SKM-1 treated with dmso at 0.1 percent for 144 hours (cell line): ENCODE data around the gene CEACAM19.

Experiments used
- DNase-seq: peaks from one replicate; lab custom pipeline; 2025; ENCODE audit not compliant: unreplicated experiment; lab: John Stamatoyannopoulos, UW

Gene CEACAM19

DNA sequence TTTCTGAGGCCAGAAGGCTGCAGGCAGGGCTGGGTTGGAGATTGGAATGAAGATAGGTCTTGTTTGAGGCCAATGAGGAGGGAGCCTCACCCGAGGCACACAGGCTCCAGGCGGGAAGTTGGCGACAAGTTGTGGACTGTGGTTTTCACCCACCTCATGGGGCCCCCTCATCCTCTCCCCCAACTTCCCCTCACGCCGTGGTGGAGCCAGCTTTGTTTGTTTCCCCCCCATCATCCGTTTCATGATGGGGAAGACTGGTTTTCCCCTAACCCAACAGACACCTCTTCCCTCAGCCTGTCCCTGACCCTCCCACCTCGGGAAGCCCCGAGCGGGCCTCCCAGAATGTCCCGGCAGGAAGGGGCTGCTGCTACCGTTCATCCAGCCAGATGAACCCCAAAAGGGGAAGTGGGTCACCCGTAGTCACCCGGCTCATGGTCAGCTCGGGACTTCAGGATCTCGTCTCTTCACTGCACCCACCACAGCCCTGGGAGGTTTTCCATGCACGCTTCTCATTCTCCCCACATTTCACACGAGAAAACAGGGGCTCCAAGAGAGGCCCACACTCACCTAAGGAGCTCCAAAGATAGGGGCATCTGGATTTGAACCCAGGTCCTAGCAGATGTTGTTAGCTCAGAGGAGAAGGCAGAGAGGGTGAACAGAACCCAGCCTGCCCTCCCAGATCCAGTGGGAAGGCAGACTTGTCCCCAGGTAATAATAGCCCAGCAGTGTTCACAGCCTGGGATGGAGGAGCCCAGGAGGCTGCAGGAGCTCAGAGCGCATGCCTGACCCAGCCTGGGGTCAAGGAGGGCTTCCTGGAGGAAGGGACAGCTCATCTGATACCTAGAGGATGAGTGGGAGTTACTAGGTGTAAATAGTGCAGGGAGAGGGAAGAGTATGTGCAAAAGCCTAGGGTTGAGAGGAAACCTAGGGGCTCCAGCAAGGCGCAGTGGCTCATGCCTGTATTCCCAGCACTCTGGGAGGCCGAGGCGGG, 51.1 kb downstream of the CEACAM19 start:
- peak; percentile 43 for DNase-seq

DNA sequence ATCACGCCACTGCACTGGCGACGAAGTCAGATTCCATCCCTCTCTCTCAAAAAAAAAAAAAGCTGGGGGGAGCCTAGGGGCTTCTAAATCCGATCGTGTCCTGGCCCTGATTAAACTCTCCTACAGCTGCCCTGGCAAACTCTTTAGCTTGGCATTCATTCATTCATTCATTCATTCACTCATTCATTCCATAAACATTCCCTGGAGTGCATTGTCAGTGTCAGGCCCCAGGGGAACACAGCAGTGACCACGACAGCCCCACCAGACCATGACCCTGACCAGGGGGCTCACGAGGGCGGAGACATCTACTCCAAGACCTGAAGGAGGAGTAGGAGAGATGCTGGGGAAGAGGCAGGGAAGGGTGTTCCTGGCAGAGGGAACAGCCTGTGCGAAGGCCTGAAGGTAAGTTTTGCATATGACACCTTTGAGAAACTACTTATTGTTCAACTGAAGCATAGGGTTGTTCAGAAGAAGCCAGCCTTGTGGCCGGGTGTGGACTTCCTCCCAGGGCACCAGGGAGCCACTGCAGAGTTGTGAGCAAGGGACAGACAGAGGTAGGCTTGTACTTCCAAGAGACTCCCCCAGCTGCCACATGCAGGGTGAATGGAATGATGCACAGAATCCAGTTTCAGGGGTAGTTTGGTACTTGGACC, 52.1 kb downstream of the CEACAM19 start:
- DNase-seq = no peak

- DNase-seq = no peak
Measured at GRCh38 chr19:44723952-44724319, 52.7 kb downstream of the CEACAM19 start.

- DNase-seq = no peak
Measured at GRCh38 chr19:44725251-44725650, 54.0 kb downstream of the CEACAM19 start.

- DNase-seq = no peak
Measured at GRCh38 chr19:44725684-44726083, 54.4 kb downstream of the CEACAM19 start.

DNA sequence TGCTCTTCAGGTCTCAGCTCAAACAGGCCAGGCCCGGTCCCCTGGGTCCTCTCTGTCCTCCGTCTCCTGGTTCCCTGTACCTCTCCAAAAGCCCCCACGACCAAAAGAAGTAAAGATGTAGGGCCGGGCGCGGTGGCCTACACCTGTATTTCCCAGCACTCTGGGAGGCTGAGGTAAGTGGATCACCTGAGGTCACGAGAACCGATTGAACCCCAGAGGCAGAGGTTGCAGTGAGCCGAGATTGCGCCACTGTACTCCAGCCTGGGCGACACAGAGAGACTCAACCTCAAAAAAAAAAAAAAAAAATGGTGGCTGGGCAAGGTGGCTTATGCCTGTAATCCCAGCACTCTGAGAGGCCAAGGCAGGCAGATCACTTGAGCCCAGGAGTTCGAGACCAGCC, 55.2 kb downstream of the CEACAM19 start:
- no peak for DNase-seq

DNA sequence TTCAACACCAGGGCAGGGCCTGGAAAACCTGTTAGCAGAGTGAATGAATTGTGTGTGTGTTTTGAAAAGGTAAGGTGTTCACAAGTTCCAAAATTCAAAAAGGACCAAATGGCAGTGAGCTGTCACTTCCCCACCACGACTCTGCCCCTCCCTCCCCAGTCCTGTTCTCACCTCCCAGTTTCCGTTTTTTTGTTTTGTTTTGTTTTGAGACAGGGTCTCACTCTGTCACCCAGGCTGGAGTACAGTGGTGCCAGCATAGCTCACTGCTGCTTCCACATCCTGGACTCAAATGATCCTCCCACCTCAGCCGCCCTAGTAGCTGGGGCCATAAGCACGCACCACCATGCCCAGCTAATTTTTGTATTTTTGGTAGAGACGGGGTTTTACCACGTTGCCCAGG, 56.9 kb downstream of the CEACAM19 start:
- no peak for DNase-seq

- DNase-seq = no peak
Measured at GRCh38 chr19:44729516-44730033, 58.3 kb downstream of the CEACAM19 start.

DNA sequence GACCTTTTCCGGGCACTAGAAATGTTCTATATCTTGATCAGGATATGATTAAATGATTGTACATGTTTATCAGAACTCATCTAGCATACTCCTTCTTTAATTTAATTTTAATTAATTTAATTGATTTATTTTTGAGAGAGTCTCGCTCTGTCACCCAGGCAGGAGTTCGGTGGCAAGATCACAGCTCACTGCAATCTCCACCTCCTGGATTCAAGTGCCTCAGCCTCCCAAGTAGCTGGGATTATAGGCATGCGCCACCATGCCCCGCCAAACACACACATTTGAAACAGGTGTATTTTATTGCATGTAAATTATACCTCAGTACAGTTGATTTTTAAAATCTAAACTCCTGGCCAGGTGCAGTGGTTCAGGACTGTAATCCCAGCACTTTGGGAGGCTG, 59.8 kb downstream of the CEACAM19 start:
- no peak for DNase-seq

GRCh38 chr19:44731622-44732021, 60.3 kb downstream of the CEACAM19 start:
- no peak for DNase-seq

DNA sequence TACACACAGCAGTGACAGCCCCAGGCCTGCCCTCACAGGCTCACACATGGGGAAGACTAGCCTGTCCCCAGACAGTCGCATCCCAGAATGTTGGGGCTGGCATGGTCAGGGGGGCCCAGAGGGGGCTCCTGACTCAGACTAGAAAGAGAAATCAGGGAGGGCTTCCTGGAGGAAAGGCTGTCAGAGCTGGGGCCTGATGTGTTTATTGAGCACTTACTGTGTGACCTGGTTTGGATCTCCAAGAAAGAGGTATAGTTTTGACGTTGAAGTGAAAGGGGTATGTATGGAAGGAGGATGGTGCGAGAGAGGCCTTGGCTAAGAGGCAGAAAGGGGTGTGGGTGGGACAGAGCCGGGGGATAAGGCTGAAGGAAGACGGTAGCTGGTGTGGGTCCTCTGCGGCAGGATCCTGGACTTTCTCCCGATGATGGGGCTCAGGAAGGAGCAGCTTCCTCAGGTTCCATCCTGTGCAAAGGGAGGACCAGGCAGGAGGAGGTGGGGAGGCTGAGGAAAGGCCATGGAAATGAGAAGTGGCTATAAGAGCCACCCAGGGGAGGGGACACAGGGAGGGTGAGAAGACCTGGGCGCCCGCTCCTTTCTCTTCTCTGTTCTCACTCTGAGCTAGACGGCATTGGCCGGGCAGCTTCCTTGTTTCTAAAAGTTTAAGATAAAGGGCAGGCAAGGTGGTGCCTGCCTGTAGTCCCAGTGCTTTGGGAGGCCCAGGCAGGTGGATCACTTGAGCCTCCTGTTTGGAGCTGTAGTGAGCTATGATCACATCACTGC, 61.1 kb downstream of the CEACAM19 start:
- no peak for DNase-seq
